Fibroblast of the conjunctiva (primary cell): ENCODE data around the gene C11orf16.
"Not testable (repeated sequence)": the region's sequence is repeated elsewhere in the genome, so short reads cannot be mapped to it uniquely, and the experiment has no call there.

ENCODE experiments used
- DNase-seq: peaks from one replicate; pipeline ENCODE4 v3.0.0-alpha.2; 2010; ENCODE audit warnings: low read depth

C11orf16 gene

DNA sequence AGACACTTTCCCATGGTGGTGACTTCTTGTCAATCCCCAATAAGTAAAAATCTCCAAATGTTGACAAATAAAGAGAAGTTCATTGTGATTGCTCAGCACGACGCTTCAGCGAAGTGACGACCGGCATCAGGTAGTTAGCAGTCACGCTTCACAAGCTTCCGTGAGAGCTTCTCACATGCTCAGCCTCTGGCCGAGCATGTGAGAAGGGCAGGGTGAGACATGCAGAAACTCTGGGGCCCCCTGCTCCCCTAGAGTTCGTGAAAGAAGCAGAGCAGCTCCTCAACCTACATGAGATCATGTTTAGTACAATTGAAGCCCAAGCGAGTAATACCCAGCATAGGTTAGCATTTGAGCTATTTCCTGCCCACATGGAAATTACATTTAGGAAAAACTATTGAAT is 4.4 kb upstream of the C11orf16 start:
- no peak for DNase-seq

DNA sequence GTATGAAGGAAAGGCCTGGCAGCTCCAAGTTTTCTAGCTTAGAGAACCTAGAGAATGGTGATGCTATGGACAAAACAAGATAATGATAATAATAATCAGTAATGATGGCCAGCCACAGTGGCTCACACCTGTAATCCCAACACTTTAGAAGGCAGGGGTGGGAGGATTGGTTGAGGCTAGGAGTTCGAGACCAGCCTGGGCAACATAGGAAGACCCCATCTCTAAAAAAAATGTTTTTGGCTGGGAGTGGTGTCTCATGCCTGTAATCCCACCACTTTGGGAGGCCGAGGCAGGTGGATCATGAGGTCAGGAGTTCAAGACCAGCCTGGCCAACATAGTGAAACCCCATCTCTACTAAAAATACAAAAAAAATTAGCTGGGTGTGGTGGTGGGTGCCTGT is 3.0 kb upstream of the C11orf16 start:
- not testable (repeated sequence) for DNase-seq

DNA sequence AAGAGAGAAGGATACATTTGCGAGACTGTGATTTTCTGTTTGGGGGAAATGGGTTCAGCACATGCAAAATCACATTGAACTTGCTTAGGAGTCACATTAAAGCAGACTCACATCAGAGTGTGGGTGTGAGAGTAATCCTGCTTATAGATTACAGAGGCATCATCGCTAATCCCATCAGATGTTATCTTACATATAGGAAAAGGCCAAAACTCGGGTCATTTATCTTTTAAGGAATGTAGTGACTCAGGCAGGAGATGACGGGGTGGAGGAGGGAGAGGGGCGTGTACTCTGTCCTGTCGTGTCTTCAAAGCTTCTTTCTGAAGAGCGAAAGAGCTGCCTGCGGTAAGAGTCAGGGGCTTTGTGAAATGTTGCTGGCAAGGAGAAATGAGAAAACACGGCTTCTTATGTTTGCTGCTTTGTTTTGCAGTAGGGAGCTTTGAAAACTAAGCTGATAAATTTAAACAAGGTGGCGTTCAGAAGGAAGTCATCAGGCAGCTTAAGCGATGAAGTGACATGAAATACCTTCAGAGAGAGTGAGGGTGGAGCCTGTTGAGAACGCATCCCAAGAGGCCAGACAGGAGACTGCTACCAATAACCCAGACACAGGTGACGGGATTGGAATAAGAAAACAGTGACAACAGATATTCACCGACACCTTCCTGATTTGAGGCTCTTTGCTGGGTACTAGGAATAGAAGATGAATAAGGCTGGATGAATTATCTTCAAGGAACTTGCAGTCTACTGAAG is 2.2 kb upstream of the C11orf16 start:
- DNase-seq = no peak

DNA sequence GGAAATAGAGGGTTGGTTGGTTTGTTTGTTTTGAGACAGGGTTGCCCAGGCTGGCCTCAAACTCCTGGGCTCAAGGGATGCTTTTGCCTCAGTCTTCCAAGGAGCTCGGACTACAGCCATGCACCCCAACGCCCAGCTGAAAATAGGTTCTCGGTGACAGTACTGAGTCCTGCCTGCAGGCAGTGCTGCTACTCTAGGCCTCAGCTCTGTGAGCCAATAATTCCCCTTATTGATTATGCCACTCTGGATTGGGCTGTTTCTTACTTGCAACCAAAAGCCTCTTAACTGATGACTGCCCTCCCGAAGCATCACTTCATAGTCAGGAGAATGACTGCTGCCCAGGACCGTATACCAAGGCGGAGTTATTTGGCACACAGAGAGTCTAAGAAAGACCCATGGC is 1.2 kb upstream of the C11orf16 start:
- DNase-seq = no peak

DNA sequence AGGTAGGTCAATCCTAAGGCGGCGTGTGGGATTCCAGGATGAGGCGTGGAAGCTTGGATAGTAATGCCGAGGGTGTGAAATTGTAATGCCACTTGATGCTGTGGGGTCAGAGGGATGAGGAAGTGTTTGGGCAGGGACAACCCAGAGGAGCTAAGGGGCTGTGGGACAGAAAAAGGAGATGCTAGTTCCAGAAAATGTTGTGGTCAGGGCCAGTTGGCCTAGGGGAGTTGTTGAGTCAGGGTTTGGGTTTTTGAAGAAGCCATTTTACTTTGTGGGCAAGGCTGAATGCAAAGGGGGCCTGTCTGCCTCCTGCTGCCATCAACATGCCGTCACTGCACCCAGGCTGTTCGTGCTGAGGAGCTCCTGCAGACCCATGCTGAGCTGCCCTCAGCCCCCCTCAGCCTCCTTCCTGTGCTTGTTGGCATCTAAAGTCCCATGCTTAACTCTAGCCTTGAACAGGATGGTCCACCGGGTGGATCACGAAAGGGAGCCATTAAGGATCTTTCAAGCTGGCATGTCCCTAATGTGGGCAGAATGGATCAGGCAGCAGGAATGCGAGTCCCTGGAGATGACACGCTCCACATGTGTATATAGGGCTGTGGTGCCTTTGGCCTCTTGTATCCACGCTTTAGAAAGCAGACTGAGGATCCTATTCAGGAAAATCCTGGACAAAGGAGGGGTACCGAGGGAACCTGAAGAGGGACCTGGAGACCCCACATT is 2.1 kb downstream of the C11orf16 start:
- DNase-seq = no peak

DNA sequence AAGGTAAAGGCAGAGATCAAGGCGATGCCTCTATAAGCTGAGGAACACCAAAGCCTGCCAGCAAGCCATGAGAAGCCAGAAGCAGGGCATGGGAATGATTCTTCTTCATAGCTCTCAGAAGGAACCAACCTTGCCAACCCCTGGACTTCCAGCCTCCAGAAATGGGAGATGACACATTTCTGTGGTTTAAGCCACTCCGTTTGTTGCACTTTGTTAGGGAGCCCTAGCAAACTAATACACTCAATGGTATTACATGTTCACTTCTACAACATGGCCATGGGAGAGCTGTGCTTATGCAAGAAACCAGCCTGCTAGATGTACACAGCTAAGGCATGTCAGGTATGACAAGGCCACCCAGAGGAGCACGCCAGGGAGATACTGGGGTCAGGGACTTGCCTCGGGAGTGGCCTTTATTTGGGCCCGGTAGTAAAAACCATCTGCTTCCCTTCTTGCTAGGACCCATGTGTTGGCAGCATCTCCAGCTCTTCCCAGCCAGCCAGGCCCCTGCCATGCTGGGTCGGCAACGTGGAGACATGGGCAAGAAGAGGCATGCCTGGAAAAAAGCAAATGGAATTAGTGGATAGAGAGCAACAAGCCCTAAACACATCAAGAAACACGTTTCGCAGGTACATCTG is 3.6 kb downstream of the C11orf16 start:
- DNase-seq = no peak

DNA sequence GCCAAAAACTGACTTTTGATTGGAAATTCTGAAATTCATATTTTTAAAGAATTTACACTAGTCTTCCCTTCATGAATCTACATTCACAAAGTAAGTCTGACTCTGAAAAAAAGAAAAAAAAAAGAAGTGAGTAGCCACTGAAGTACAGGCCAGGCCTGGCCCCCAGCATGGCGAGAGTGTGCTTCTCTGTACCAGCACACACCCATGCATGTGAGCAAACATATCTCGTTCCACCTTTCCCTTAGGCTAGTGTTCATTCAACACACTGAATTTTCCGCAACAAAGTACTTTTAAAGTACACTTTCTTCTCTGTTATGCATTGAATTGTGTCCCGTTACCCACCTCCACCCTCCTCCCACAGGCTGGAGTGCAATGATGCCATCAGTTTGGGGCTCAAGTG is 4.5 kb downstream of the C11orf16 start:
- no peak for DNase-seq

DNA sequence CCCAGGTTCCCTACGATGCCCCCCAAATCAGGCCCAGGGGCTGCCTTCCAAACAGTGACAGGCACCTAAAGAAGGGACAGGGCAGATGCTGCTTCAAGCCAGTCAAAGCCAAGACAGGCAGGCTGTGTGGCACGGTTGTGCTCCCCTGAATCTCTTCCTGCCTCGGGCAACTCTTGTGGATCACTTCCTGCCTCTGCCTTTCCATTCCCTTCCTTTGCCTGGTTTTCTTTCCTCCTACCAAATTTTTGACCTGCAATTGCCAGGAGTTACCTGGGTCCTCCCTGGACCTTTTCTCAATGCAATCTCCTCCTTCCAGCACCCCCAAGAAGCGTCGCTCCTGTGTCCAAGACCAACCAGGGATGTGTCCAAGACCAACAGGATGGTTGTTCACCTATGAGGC is 5.5 kb downstream of the C11orf16 start:
- DNase-seq = no peak

DNA sequence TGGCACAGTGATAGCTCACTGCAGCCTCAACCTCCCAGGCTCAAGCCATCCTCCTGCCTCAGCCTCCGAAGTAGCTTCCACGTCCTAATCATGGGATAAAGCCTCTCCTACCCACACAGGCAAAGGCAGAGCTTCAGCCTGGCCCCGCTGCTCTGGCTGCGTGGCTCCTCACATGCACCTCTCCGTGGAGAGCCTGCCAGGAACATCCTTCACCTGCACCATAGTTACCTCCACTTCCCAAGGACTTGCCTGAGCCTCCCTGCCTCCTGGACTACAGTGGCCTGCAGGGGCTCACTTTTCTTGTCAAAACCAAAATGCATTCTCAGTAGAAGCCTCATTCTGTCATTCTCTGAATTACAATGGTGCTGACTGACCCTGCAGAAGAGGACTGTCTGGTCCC is 6.5 kb downstream of the C11orf16 start:
- no peak for DNase-seq

DNA sequence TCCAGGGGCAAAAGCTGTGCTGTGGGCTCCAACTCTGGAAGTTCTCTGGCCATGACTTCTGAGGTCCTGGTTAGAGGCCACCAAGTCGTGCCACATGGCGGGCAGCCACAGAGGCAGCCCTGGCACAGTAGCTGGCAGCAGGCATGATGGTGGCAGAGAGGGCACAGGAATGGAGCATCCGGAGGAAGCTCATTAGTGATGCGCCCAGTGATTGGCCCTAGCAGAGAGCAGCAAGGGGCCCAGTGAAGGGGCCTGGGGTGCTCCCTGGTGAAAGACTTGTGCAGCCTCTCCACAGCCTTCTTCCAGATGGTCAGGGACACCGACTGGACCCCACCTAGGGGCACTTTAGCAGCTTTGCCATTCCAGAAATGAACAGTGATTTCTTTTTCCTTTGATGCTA is 7.0 kb downstream of the C11orf16 start:
- DNase-seq = no peak

DNA sequence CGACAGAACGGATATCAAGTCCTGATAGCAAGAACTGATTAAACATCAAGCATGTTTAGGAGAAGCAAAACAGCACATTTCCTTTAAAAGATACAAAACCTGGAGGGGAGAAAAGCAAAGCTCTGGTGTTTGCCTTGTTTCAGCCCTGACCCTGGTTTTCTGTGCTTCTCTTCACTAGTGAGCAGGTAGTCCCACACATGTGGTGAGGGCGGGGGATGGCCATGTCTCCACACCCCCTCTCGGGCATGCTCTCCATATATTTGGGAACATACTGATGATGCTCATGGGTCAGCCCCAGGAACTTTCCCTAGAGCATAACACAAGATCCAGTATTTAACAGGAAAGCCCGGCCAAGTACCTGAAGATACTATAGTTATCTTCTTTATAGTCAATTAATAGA is 10.1 kb downstream of the C11orf16 start:
- no peak for DNase-seq

DNA sequence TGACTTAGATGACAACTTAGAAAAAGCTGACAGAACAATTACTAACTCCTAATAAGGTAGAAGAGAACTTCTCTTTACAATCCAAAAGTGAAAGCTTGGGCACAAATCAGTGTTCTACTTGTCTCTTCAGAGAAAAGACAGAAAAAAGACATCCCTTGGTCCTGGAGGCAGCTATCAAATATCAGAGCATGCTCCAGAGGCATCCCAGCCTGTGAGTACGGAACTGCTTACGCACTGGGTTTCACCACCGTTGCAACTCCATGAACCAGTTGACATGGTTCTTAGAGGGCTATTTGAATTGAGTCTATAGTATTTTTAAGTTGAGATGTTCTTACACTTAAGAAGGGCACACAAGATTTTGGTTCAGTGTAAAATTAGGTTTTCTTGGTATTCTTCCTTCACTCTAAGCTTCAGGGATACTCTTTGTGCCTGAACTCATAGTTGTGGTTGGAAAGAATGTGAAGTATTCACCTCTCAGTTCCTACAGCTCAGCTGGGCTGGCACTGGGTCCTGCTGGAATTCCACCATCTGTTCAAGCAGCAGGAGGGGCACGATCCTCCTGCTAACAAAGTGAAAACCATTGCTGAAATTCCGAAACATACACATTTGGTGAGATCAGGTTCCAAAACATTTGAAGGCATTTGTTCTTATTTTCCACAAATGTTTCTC is 15.5 kb downstream of the C11orf16 start:
- peak; percentile 69 for DNase-seq

DNA sequence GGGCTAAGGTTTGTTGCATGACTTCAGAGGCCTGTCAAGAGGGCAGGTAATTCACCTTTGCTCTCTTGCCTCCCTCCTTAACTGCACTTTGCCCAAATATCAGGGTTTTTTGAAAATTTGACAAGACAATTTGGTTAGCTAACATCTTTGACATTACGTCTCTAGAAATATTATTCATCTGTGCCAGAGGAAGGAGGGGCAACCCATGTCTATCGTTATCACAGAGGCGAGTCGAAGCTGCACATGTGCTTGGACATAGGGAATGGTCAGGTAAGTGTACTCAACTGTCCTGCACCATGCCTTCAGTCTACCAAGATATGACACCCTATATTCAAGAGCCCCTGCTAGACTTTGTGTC is 18.1 kb downstream of the C11orf16 start:
- no peak for DNase-seq

DNA sequence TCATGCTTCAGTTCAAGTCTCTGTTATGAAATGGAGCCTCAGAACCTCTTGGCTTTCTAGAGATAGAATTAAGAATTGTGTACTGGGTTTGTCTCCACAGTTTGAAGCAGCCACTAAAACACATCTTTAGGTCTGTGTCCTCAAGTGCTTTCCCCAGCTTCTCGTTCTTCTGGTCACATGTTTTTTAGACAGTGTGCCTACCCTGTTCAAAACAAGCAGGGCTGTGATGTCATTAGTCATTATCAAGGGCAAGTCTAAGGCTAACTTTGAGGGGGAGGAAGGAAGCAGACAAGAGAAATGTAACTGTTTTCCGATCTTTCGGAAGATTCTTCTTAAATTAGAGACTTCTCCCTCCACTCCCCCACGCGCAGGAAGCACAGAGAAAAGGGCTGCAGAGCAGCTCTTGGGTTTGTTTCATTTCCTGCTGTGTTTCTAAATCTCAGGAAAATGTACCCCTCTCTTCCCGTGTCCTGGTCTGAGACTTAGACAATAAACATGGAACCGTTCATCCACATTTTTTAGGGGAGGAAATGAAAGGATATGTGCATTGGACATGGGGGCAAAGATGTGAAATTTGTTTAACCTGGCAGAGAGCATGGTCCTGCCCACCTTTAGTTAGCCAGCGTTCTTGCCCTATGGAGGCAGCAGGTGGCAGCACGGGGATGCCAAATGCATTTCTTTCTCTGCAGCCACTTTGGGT is 18.6 kb downstream of the C11orf16 start:
- DNase-seq = no peak

DNA sequence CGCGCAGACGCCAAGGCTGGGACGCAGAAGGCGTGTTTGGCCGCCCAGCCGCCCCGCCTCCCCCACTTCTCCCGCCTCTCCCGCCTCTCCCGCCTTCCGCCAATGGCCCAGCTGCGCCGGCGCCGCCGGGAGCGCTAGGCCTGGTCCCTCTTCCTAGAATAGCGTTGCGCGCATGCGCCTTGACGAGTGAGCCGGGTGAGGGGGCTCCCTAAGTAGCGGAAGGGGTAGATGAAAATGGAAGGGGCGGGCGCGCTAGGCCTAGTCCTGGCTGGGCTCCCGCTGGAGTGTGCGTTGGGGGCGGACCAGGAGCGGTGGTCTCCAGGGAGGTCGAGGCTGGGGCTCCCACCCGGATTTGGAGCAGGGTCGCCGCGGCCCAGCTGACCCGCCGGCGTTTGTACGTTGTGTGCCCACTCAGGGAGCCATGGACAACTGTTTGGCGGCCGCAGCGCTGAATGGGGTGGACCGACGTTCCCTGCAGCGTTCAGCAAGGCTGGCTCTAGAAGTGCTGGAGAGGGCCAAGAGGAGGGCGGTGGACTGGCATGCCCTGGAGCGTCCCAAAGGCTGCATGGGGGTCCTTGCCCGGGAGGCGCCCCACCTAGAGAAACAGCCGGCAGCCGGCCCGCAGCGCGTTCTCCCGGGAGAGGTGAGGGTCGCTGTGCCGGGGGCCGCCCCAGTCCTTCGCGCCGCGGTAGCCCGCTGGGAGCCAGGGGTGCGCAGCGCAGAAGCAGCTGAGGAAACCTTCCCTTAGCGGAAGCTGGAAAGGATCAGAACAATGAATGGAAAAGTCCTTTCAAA is 21.5 kb downstream of the C11orf16 start, which contains the start of gene AKIP1:
Gene AKIP1 (plus strand): TSS at position 161 of the 795 bp plus-strand sequence. CDS start 261 bp downstream, at position 422.
- DNase-seq = peak; percentile 89

DNA sequence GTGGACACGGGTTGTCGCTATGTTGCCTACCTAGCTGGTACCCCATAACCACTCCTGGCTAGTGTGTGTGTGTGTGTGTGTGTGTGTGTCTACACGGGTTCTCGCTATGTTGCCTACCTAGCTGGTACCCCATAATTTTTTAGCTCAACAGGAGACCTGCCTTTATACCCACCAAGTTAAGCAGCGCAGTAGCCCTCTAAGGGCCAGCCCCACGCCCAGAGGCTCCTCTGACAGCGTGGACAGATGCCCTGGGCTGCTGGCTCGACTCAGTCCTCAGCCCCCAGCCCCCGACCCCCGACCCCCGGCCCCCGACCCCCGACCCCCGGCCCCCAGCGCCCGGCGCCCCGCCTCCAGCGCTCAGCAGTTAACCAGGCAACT is 22.1 kb downstream of the C11orf16 start:
- no peak for DNase-seq

DNA sequence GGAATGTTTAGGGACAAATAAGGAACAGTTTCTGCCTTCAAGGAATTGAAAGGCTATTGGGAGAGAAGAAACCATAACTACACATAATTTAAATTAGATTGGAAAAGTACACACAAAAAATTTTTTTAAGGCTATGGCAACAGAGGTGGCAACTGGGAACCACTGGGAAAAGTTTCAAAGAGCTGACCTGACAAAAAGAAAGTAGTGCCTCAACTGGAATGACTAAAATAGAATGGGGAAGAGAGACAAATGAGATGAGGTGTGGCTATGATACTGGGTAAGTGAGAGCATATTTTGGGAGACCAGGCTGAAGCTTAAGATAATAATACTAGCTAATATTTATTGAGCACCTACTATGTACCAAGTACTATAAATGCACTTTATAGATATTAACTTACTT is 24.6 kb downstream of the C11orf16 start:
- no peak for DNase-seq

DNA sequence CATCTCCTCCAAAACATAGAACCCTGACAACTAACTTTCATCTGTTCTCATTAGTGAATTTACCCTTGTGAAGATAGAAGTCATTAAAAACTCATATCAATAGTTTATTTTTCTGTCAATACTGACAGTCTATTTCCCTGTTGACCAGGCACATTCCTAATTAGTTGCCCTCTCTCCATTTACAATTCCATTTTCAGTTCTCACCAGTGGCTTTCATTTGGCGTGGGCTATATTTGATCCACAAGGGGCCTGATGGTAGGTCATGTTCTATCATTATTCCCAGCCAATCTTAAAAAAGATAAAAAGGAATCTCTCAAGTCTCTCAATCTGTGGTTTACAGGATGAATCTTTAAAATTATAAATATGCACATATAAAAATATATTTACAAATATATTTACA is 25.6 kb downstream of the C11orf16 start:
- no peak for DNase-seq

DNA sequence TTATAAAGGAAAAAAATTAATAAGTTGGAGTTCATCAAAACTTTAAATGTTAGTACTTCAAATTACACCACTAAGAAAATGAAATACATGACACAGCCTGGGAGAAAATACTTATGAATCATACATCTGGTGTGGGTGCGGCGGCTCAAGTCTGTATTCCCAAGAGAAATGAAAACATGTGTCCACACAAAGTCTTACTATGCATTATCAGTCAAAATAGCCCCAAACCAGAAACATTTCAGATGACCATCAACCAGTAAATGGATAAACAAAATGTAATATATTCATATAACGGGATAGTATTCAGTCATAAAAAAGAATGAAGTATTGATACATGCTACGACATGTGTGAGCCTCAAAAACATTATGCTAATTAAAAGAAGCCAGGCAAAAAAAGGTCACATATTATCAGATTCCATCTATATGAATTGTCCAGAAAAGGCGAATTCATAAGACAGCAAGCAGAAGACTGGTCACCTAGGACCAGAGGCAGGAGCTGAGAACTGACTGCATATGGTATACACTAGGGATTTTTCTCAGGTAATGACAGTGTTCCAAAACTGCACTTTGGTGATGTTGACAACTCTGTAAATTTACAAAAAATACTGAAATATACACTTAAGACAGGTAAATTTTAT is 27.1 kb downstream of the C11orf16 start:
- DNase-seq = peak; percentile 51

DNA sequence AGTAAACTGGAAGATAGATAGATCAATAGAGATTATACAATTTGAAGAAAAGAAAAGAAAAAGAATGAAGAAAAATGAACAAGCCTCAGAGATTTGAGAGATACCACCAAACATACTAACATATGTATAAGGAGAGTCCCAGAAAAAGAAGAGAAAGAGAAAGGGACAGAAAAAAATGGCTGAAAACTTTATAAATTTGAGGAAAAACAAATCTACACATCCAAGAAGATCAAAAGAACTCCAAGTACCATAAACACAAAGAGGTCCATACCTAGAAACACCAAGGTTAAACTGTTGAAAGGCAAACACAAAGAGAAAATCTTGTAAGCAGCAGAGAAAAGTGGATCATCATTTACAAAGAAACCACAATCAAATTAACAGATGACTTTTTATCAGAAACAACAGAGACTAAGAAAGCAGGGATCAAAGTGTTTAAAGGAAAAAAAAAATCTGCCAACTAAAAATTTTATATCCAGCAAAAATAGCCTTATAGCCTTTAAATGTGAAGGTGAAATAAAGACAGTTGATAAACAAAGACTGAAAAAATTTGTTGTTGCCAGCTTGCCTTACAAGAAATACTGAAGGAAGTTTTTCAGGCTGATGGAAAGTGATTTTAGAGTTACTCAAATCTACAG is 33.5 kb downstream of the C11orf16 start:
- DNase-seq = no peak
